Measurements from ENCODE around the gene MRPL12.

GRCh38 chr17:81717049-81717765 is 14.0 kb downstream of the MRPL12 start:
- no peak for TF ChIP-seq POLR2A (IDR thresholded peaks at IDR 0.05)
- TF ChIP-seq CTCF (IDR thresholded peaks at IDR 0.05), result no peak

Measured in breast epithelium (tissue), 3 donors.